Measurements from ENCODE around the gene TRMT2A.

Gene TRMT2A

GRCh38 chr22:20117633-20118299 is 740 bp upstream of the TRMT2A start:
- DNase-seq = peak; percentile 87

- no peak for DNase-seq
Measured at GRCh38 chr22:20116376-20116950, 563 bp downstream of the TRMT2A start.

- DNase-seq = no peak
Measured at GRCh38 chr22:20115691-20116375, 1.2 kb downstream of the TRMT2A start, which contains the start of gene RANBP1. TSS of gene RANBP1 (plus strand) at chr22:20116104. CDS start at chr22:20116185, 81 bp downstream.

GRCh38 chr22:20114506-20115475 is 2.2 kb downstream of the TRMT2A start:
- no peak for DNase-seq

GRCh38 chr22:20113551-20114310 is 3.3 kb downstream of the TRMT2A start:
- DNase-seq = no peak

GRCh38 chr22:20112623-20113511 is 4.2 kb downstream of the TRMT2A start:
- no peak for DNase-seq

GRCh38 chr22:20111689-20112622 is 5.1 kb downstream of the TRMT2A start:
- DNase-seq = no peak

GRCh38 chr22:20111045-20111688 is 5.9 kb downstream of the TRMT2A start:
- peak; percentile 36 for DNase-seq

- DNase-seq = no peak
Measured at GRCh38 chr22:20110359-20110985, 6.6 kb downstream of the TRMT2A start.

GRCh38 chr22:20109411-20110358 is 7.3 kb downstream of the TRMT2A start:
- no peak for DNase-seq

GRCh38 chr22:20108757-20109230 is 8.2 kb downstream of the TRMT2A start:
- no peak for DNase-seq

- DNase-seq = no peak
Measured at GRCh38 chr22:20107951-20108756, 8.9 kb downstream of the TRMT2A start.

GRCh38 chr22:20107471-20107901 is 9.5 kb downstream of the TRMT2A start:
- DNase-seq = no peak

- DNase-seq = no peak
Measured at GRCh38 chr22:20106849-20107237, 10.2 kb downstream of the TRMT2A start.

- DNase-seq = no peak
Measured at GRCh38 chr22:20106205-20106848, 10.7 kb downstream of the TRMT2A start.

Data from stimulated activated CD4-positive, alpha-beta T cell treated with anti-CD3 and anti-CD28 coated beads, Interleukin-4, amount 100 ng/mL, for 24 hours (primary cell).